ENCODE measurements around the gene RHBG.

- TF ChIP-seq CTCF (IDR thresholded peaks at IDR 0.05 in 4 of 5, conservative IDR thresholded peaks at IDR 0.05 in 1 of 5) (no peak), POLR2A (IDR thresholded peaks at IDR 0.05) (no peak)
Observed at GRCh38 chr1:156386134-156386901, 17.3 kb downstream of the RHBG start.

Measured in gastrocnemius medialis (tissue), 4 donors.